SK-MEL-5 (cell line): ENCODE data around the gene CDK6. TPM values are rescaled to one million over a fixed set of nuclear protein-coding genes. Genes with fewer than 3 reads are reported as not detected.
A peak's percentile ranks its signal among the peaks of the same experiment; 100 is the strongest.
"Not testable (repeated sequence)": the region's sequence is repeated elsewhere in the genome, so short reads cannot be mapped to it uniquely, and the experiment has no call there.

Experiments used
- DNase-seq: peaks from one replicate; pipeline ENCODE4 v3.0.0-alpha.2; 2016; ENCODE audit warnings: low read depth, low spot score
- in situ Hi-C: cut with HindIII; loops from 2 replicates; pipeline ENCODE4 v1.10.0; 2016; ENCODE audit warnings: low sequenced_read_pairs, high pct_unique_total_duplicates, low pct_unique_long_range_greater_than_20kb
- total RNA-seq: library from RNA; depleted of rRNA; stranded (reverse); fragments of >200 nt; shearing (Covaris generic); gene quantifications from 2 replicates; pipeline ENCODE4 v1.2.3, GENCODE V29; 2014

The CDK6 gene
- total RNA-seq, 1 experiment from 2014 or later = 26.9 TPM

DNA sequence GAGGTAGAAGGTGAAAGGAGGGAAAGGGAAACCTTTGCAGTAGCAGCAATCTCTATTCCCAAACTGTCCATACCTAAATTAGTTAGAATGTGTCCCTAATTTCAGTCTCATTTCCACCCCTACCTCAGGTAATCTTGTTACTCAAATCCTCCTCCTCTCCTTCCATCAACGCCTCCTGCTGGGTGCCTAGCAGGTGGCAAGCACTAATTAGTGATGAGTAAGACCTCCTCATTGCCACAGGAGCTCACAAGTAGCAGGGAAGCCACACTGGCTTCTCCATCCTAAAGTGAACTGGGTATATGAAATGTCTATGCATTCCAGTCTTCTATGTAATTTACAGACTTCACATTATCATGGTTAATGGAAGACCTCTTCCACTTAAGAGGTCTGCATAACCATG is 220.5 kb downstream of the CDK6 start:
- in situ Hi-C loops = no loop called here
- DNase-seq = no peak

- in situ Hi-C loops = no loop called here
These were observed 221.7 kb downstream of the CDK6 start for GRCh38 chr7:92614660-92615174.

GRCh38 chr7:92613720-92614119 is 222.7 kb downstream of the CDK6 start:
- in situ Hi-C loops = no loop called here
- no peak for DNase-seq

More at GRCh38 chr7:92614660-92615174, 221.7 kb downstream of the CDK6 start:
- DNase-seq = no peak

- no peak for DNase-seq
- in situ Hi-C loops = no loop called here
These were observed 223.2 kb downstream of the CDK6 start for GRCh38 chr7:92613214-92613613.

GRCh38 chr7:92612501-92612900 is 223.9 kb downstream of the CDK6 start:
- no peak for DNase-seq
- in situ Hi-C loops = no loop called here

DNA sequence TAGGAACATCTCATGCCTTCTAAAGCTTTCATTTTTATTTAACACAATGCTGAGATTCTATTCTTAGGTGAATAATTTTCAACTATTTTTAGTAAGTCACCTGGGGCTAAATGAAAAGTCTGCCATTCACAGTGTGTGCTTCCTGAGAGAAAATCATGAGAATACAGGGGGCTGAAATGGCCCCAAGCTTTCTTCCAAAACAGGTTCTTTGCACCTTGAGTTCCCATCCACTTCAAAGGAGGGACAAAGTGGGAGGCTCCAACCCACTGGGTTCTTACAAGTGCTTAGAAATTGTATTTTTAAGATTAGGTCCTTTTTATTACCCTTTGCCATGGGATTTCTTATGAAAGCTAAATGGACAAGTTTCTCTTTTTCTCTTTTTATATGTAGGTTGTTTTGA is 224.6 kb downstream of the CDK6 start:
- DNase-seq = no peak
- in situ Hi-C loops = no loop called here

GRCh38 chr7:92609921-92610518 is 226.4 kb downstream of the CDK6 start:
- DNase-seq = peak; percentile 70
- in situ Hi-C loops = no loop called here

DNA sequence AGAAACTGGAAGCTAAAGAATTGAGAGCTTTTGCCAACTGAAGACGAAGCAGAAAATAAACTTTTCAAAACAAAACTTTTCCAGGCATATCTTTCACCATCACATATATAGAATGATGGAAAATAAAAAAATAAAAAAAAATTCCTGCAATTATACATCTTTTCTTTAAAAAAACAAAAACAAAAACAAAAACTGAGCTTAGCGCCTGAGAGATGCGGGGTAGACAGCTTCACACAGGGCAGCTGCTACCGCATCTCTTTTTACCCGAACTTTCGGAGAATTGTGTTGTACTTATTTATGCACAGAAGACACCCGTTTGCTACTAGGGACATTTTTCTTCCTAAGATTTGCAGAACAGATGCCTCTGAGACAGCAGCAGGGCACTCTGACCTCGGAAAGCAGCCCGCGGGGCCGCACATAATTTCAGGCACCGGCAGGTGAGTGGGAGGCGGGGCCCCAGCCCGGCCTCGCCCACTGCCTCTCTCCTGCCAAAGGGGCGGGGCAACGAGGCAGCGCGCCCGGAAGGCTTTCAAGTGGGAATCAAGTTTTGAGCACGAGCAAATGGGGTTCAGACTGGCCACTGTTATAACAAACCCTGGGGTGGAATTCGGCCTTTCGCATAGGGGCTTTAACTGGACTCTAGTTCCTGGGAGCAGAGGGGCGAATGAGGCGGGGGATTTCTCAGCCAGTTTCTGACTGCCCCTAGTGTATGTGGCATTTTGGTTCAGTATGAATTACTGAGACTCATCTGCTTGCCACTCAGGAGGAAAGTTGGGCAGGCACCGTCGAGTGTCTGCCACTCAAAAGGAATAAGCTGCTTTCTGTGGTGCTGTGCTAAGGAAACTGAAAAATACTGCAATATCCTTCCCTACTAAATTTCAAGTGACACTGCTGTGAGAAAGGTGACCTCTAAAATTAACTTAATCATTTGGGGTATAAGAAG is 227.7 kb downstream of the CDK6 start:
- DNase-seq = no peak
- in situ Hi-C loops = no loop called here

GRCh38 chr7:92606985-92607384 is 229.4 kb downstream of the CDK6 start:
- peak; percentile 71 for DNase-seq
- in situ Hi-C loops = no loop called here

DNA sequence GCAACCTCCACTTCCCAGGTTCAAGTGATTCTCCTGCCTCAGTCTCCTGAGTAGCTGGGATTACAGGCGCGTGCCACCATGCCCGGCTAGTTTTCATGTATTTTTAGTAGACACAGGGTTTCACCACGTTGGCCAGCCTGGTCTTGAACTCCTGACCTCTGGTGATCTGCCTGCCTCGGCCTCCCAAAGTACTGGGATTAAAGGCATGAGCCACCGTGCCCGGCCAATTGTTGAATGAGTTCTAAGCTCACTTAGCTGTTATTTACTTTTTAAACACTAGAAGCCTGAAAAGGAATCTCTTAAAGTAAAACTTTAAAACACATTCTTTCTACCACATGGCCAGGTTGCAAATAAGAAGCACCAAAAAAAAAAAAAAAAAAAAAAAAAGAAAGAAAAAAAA is 231.9 kb downstream of the CDK6 start:
- DNase-seq, in situ Hi-C loops: not testable (repeated sequence)

DNA sequence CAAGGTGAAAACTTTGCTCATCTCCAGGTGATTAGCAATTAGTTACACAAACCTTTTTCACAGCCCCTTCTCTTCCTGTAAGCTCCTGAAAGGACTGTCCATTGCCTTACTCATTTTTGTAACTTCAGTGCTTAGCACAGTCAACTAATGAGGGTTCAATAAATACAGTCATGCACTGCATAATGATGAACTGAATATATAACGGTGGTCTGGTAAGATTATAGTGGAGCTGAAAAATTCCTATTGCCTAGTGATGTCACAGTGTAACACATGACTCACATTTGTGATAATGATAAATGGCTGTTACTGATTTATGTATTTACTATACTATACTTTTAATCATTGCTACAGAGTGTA is 233.3 kb downstream of the CDK6 start:
- DNase-seq = no peak
- in situ Hi-C loops = no loop called here

DNA sequence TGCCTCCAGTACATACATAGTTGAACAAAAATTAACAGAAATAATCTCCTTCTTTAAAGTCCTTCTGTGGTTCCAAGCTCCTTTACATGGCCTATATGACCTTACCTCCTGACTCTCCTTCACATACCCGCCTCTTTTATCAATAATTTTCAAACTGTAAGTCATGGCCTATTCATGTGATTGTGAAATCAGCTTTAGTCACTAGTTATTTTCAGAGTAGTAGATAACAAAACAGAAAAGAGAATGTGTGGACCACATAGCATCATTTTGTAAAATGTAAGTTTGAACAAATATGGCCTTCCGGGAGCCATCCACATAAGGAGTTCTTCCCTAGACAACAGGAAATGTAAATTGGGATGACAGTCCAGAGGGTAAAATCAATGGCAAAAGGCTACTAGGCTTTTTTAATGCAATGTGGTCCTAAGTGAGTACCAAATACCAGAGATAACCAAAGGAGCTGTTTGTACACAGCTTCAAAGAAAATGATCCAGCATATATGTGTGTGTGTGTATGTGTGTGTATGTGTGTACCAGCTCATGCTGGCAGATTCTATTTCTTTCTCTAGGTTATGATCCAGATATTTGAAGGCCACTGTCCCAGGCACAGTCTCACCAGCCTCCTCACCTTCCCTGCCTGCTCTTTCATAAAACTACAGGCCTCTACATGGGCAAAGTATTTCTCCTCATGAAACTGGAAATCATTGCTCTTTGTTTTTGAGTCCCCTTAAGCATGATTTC is 233.9 kb downstream of the CDK6 start:
- no peak for DNase-seq
- in situ Hi-C loops = no loop called here

DNA sequence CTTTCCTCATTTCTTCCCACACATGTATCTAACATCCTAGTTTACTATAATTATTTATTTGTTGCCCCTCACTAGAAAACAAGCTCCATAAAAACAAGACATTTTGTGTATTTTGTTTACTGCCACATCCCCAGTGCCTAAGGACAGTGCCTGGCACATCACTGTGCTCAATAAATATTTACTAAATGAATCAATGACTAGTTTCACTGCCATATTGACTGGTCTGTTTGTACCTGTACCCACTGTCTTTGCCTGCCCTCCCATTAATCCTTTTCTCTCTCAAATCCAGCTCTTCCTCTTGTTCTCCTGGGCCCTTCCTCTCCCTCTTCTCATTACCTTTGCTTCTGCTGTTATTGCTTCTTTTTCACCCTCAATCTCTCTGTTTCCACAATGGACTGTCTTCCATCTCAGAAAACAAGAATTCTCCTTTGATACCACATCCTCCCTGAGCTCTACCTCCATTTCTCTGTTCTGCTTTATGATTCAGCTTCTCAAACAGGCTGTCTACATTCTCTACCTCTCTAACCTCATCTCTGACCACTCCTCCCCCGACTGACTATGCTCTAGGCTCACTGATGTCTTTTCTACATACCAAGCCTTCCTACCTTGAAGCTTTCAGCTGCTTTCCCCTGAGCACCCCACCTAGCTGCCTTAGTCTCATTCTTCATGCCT is 237.9 kb downstream of the CDK6 start:
- DNase-seq = no peak
- in situ Hi-C loops = no loop called here

GRCh38 chr7:92595281-92595680 is 241.1 kb downstream of the CDK6 start:
- DNase-seq = no peak
- in situ Hi-C loops = no loop called here

GRCh38 chr7:92594746-92595145 is 241.6 kb downstream of the CDK6 start:
- in situ Hi-C loops = no loop called here
- no peak for DNase-seq

- DNase-seq = no peak
- in situ Hi-C loops = no loop called here
These were observed 245.6 kb downstream of the CDK6 start for GRCh38 chr7:92590711-92591310.

DNA sequence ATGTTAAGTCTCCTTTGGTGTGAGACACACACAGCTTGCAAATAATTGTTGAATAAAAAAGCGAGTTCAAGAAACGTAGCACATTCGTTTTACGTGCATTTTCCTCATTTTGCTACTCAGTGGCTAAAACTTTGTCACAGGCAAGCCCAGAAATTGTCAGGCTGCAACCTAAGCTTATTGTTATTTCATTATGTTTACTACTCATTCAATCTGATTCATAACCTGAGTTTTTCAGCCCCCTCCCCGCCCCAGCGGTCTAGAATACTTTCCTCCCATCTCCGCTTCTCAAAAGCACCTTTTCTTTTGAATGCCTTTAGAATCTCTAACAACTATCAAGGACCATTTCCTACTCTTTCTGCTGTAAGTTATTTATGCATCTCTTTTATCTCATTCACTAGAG is 247.3 kb downstream of the CDK6 start:
- in situ Hi-C loops = no loop called here
- DNase-seq = no peak
